H9 (cell line): ENCODE measurements around the gene WBP1. TPM values are rescaled to one million over a fixed set of nuclear protein-coding genes. Genes with fewer than 3 reads are reported as not detected.

ENCODE experiments used
- DNase-seq: peaks from one replicate; pipeline ENCODE4 v3.0.0-alpha.2; 2017
- H2AFZ ChIP-seq: one replicate; pipeline ENCODE4 v1.6.1; 2013; ENCODE audit warnings: mild to moderate bottlenecking, low read length, control low read depth, moderate library complexity
- H2AK5ac ChIP-seq: 2 replicates; pipeline ENCODE4 v1.6.1; 2013; ENCODE audit warnings: low read length, control low read depth, mixed read lengths; ENCODE audit not compliant: insufficient read length
- H2BK120ac ChIP-seq: one replicate; pipeline ENCODE4 v1.6.1; 2013; ENCODE audit warnings: low read depth, mild to moderate bottlenecking, low read length, control low read depth, inconsistent platforms; ENCODE audit not compliant: poor library complexity, severe bottlenecking
- H2BK12ac ChIP-seq: 2 replicates; pipeline ENCODE4 v1.6.1; 2013; ENCODE audit warnings: low read length, control low read depth, mixed read lengths, low read depth; ENCODE audit not compliant: insufficient read length
- H2BK15ac ChIP-seq: 2 replicates; pipeline ENCODE4 v1.6.1; 2013; ENCODE audit warnings: low read depth, low read length, control low read depth
- H2BK20ac ChIP-seq: one replicate; pipeline ENCODE4 v1.6.1; 2013; ENCODE audit warnings: low read depth, mild to moderate bottlenecking, low read length, control low read depth, inconsistent platforms; ENCODE audit not compliant: poor library complexity, severe bottlenecking
- H2BK5ac ChIP-seq: 2 replicates; pipeline ENCODE4 v1.6.1; 2013; ENCODE audit warnings: low read length, control low read depth, mixed read lengths; ENCODE audit not compliant: insufficient read length
- H3K14ac ChIP-seq: 2 replicates; pipeline ENCODE4 v1.6.1; 2013; ENCODE audit warnings: low read length, control low read depth; ENCODE audit not compliant: insufficient read depth
- H3K18ac ChIP-seq: 2 replicates; pipeline ENCODE4 v1.6.1; 2013; ENCODE audit warnings: low read depth, mild to moderate bottlenecking, mixed read lengths, low read length, control low read depth; ENCODE audit not compliant: insufficient read length
- H3K23ac ChIP-seq: 2 replicates; pipeline ENCODE4 v1.6.1; 2013; ENCODE audit warnings: low read length, control low read depth, mixed read lengths, low read depth; ENCODE audit not compliant: insufficient read length
- H3K23me2 ChIP-seq: 2 replicates; pipeline ENCODE4 v1.6.1; 2013; ENCODE audit warnings: low read depth, mild to moderate bottlenecking, mixed read lengths, low read length, control low read depth; ENCODE audit not compliant: insufficient read length, poor library complexity, severe bottlenecking
- H3K27ac ChIP-seq: 2 replicates; pipeline ENCODE4 v1.5.1; 2013; ENCODE audit warnings: low read length, control low read depth, mixed read lengths, low read depth; ENCODE audit not compliant: insufficient read length
- H3K27me3 ChIP-seq: 2 replicates; pipeline ENCODE4 v1.6.1; 2013; ENCODE audit warnings: low read length, control low read depth, inconsistent platforms; ENCODE audit not compliant: insufficient read depth
- H3K4ac ChIP-seq: 2 replicates; pipeline ENCODE4 v1.6.1; 2013; ENCODE audit warnings: low read depth, mild to moderate bottlenecking, control low read depth, inconsistent platforms, low read length, moderate library complexity
- H3K4me1 ChIP-seq: 2 replicates; pipeline ENCODE4 v1.6.1; 2013; ENCODE audit warnings: low read length, control low read depth, inconsistent platforms; ENCODE audit not compliant: insufficient read depth
- H3K4me2 ChIP-seq: 2 replicates; pipeline ENCODE4 v1.6.1; 2013; ENCODE audit warnings: low read length, control low read depth, mixed read lengths; ENCODE audit not compliant: insufficient read length, insufficient read depth
- H3K56ac ChIP-seq: 2 replicates; pipeline ENCODE4 v1.6.1; 2013; ENCODE audit warnings: low read depth, mild to moderate bottlenecking, mixed read lengths, low read length, control low read depth; ENCODE audit not compliant: insufficient read length
- H3K79me1 ChIP-seq: 2 replicates; pipeline ENCODE4 v1.6.1; 2013; ENCODE audit warnings: low read depth, mild to moderate bottlenecking, moderate library complexity, low read length, control low read depth, inconsistent platforms; ENCODE audit not compliant: insufficient read depth, poor library complexity, severe bottlenecking
- H3K79me2 ChIP-seq: 2 replicates; pipeline ENCODE4 v1.6.1; 2013; ENCODE audit warnings: low read length, control low read depth, inconsistent platforms; ENCODE audit not compliant: insufficient read depth
- H3K9ac ChIP-seq: 2 replicates; pipeline ENCODE4 v1.6.1; 2013; ENCODE audit warnings: low read length, control low read depth, mixed read lengths; ENCODE audit not compliant: insufficient read length; ENCODE audit errors: extremely low read depth
- H3K9me3 ChIP-seq: one replicate; pipeline ENCODE4 v1.6.1; 2013; ENCODE audit warnings: low read depth, low read length, inconsistent platforms; ENCODE audit not compliant: control insufficient read depth
- H3T11ph ChIP-seq: one replicate; pipeline ENCODE4 v1.6.1; 2013; ENCODE audit warnings: mild to moderate bottlenecking, low read length, control low read depth, inconsistent platforms
- H4K20me1 ChIP-seq: one replicate; pipeline ENCODE4 v1.6.1; 2013; ENCODE audit not compliant: control insufficient read depth, insufficient read length, insufficient read depth
- H4K5ac ChIP-seq: 2 replicates; pipeline ENCODE4 v1.6.1; 2013; ENCODE audit warnings: low read depth, mild to moderate bottlenecking, mixed read lengths, low read length, control low read depth; ENCODE audit not compliant: insufficient read length
- H4K8ac ChIP-seq: replicated peaks from 2 replicates; pipeline ENCODE4 v1.6.1; 2013; ENCODE audit warnings: low read length, control low read depth, mixed read lengths, low read depth; ENCODE audit not compliant: insufficient read length
- H4K91ac ChIP-seq: 2 replicates; pipeline ENCODE4 v1.6.1; 2013; ENCODE audit warnings: low read depth, mild to moderate bottlenecking, moderate library complexity, mixed read lengths, low read length, control low read depth; ENCODE audit not compliant: insufficient read length
- H3K27ac Mint-ChIP-seq, 3 experiments: 2 replicates in 2 of 3; 3 replicates in 1 of 3; pipeline ENCODE4 v1.8.0; 2020 to 2021; ENCODE audit warnings: mixed read lengths in 3 of 3, mild to moderate bottlenecking in 1 of 3, moderate library complexity in 1 of 3
- H3K27me3 Mint-ChIP-seq: 2 replicates; pipeline ENCODE4 v1.8.0; 2021; ENCODE audit warnings: low read depth, mild to moderate bottlenecking, moderate library complexity, mixed read lengths
- H3K36me3 Mint-ChIP-seq, 3 experiments: 2 replicates in 2 of 3; 3 replicates in 1 of 3; pipeline ENCODE4 v1.8.0; 2020 to 2021; ENCODE audit warnings: low read depth in 3 of 3, mixed read lengths in 3 of 3; ENCODE audit not compliant: insufficient read depth in 1 of 3
- H3K4me1 Mint-ChIP-seq, 2 experiments: 2 replicates each; pipeline ENCODE4 v1.8.0; 2020; ENCODE audit warnings: mixed read lengths in 2 of 2
- H3K4me3 Mint-ChIP-seq, 2 experiments: 2 replicates in 1 of 2; 3 replicates in 1 of 2; pipeline ENCODE4 v1.8.0; 2020 to 2021; ENCODE audit warnings: mild to moderate bottlenecking in 2 of 2, mixed read lengths in 2 of 2, moderate library complexity in 1 of 2
- H3K9me3 Mint-ChIP-seq, 2 experiments: 2 replicates in 1 of 2; 3 replicates in 1 of 2; pipeline ENCODE4 v1.8.0; 2020; ENCODE audit warnings: mild to moderate bottlenecking in 2 of 2, mixed read lengths in 2 of 2, moderate library complexity in 1 of 2
- WGBS: extraction: QIAGEN DNeasy Blood & Tissue Kit; methylation state at CpG from one replicate; pipeline ENCODE4 v1.1.7; 2013; ENCODE audit warnings: missing lambda C conversion rate, low lambda C conversion rate, mixed read lengths; ENCODE audit not compliant: insufficient read length; ENCODE audit errors: extremely low coverage; 5-methylcytosine and 5-hydroxymethylcytosine counted together
- total RNA-seq: library from RNA; stranded (reverse); gene quantifications from 2 replicates; pipeline ENCODE4 v1.2.1, GENCODE V29; 2021
- TF ChIP-seq, protein P1 (sequence below): fragments of 200-600 bp; sonication (generic); conservative IDR thresholded peaks from 3 replicates; pipeline ENCODE4 v1.8.0; 2021; ENCODE audit warnings: antibody characterized with exemption, mild to moderate bottlenecking

WBP1 gene
- total RNA-seq, 1 experiment from 2014 or later = 82.1 TPM

DNA sequence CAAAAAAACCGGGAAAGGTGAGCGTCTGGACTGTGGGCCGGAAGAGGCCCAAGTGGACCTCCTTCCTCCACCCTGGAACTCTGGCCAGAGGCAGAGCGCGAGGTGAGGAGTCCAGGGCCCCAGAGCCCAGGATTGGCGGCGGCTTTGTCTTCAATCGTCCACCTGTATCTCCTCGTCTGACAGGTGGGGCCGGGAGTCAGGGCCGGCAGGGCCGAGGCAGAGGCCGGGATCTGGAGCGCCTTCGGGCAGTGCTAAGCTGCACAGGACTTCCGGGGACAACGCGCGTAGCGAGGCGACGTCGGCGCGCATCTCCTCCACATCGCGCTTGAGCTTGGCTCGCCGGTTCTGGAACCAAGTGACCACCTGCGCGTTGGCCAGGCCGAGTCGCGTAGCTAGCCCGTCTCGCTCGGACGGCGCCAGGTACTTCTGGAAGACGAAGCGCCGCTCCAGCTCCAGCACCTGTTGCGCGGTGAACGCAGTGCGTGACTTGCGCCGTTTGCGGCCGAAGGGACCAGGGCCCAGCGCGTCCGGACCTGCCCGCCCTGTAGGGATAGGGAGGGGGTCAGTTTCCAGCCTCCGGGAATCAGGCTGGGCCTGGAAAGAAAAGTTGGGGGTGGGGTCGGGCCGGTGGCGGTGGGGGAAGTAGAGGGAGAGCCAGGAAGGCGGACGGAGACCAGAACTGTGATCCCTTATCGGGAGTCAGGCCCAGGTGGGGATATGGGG lies 39.7 kb downstream of the WBP1 start:
- Histone ChIP-seq H3K14ac (no peak overlapping the region), H4K91ac (no peak overlapping the region), H4K20me1 (no peaks in the 10 kb centered on the region), H3T11ph (no peak overlapping the region), H2AFZ (no peak overlapping the region), H3K4ac (no peak overlapping the region), H2BK15ac (no peak overlapping the region), H3K56ac (no peak overlapping the region), H2BK20ac (no peak overlapping the region), H2AK5ac (no peak overlapping the region), H3K4me2 (peak overlapping the region; percentile 59), H2BK5ac (no peak overlapping the region), H3K23ac (no peak overlapping the region), H4K5ac (no peak overlapping the region), H2BK120ac (no peak overlapping the region), H3K18ac (no peak overlapping the region), H3K4me1 (no peaks in the 10 kb centered on the region), H3K9me3 (no peaks in the 10 kb centered on the region), H3K79me2 (no peaks in the 10 kb centered on the region), H3K23me2 (peaks cover 32% of the 10 kb centered on the region), H3K9ac (no peak overlapping the region), H2BK12ac (no peak overlapping the region), H3K79me1 (no peaks in the 10 kb centered on the region), H4K8ac (no peak overlapping the region), H3K27me3 (peaks cover 72% of the 10 kb centered on the region), H3K27ac (no peak overlapping the region)
- Mint-ChIP-seq H3K27ac (no peak overlapping the region), H3K27me3 (peaks cover 86% of the 10 kb centered on the region), H3K4me1 (peaks cover 37 to 49% of the 10 kb centered on the region in 2 experiments), H3K4me3 (peak overlapping the region; percentile 75 to 82), H3K9me3 (peaks cover 0 to 2% of the 10 kb centered on the region in 2 experiments; a peak in 2 of 5 replicates), H3K36me3 (peaks cover 14 to 19% (median 15%) of the 10 kb centered on the region in 3 experiments)
- TF ChIP-seq, protein P1, sequence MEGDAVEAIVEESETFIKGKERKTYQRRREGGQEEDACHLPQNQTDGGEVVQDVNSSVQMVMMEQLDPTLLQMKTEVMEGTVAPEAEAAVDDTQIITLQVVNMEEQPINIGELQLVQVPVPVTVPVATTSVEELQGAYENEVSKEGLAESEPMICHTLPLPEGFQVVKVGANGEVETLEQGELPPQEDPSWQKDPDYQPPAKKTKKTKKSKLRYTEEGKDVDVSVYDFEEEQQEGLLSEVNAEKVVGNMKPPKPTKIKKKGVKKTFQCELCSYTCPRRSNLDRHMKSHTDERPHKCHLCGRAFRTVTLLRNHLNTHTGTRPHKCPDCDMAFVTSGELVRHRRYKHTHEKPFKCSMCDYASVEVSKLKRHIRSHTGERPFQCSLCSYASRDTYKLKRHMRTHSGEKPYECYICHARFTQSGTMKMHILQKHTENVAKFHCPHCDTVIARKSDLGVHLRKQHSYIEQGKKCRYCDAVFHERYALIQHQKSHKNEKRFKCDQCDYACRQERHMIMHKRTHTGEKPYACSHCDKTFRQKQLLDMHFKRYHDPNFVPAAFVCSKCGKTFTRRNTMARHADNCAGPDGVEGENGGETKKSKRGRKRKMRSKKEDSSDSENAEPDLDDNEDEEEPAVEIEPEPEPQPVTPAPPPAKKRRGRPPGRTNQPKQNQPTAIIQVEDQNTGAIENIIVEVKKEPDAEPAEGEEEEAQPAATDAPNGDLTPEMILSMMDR = no peak
- peak; percentile 66 for DNase-seq
- whole genome bisulfite sequencing = no CpG with 5 or more reads among the region's 61 CpGs
